Adrenal gland (tissue), 12 donors: ENCODE data around the gene CCL2. TPM values are rescaled to one million over a fixed set of nuclear protein-coding genes. Genes with fewer than 3 reads are reported as not detected.

ENCODE experiments used
- DNase-seq, 7 donors: peaks; one replicate each; pipeline ENCODE4 v3.0.0-alpha.2; 2019 to 2020
- H3K27ac ChIP-seq, 5 donors: fragments of 200-600 bp; sonication (generic) in 4 of 5; 1 replicate in 3 of 5; 2 replicates in 2 of 5; pipeline versions ENCODE4 v1.5.1 to v1.8.0; 2016 to 2020; ENCODE audit warnings: mild to moderate bottlenecking in 1 of 5
- H3K27me3 ChIP-seq: fragments of 200-600 bp; 2 replicates; pipeline ENCODE4 v1.8.0; 2021
- H3K36me3 ChIP-seq, 2 donors: fragments of 200-600 bp; replicated peaks in 1 of 2; 1 replicate in 1 of 2; 2 replicates in 1 of 2; pipeline versions ENCODE4 v1.5.1 to v1.8.0; 2018 to 2022
- H3K4me1 ChIP-seq, 2 donors: fragments of 200-600 bp; replicated peaks in 1 of 2; 1 replicate in 1 of 2; 2 replicates in 1 of 2; pipeline versions ENCODE4 v1.5.1 to v1.8.0; 2018 to 2021
- H3K4me3 ChIP-seq, 4 donors: fragments of 200-600 bp; sonication (generic) in 3 of 4; one replicate each; pipeline ENCODE4 v1.5.1; 2016 to 2018
- H3K9me3 ChIP-seq, 3 donors: fragments of 200-600 bp; sonication (generic) in 1 of 3; replicated peaks in 1 of 3; 1 replicate in 2 of 3; 2 replicates in 1 of 3; pipeline versions ENCODE4 v1.5.1 to v1.8.0; 2016 to 2021
- CTCF ChIP-seq, 6 experiments: fragments of 450-650 bp in 4 of 6; fragments of 200-600 bp in 2 of 6; sonication (generic) in 1 of 6; IDR thresholded peaks; 1 replicate in 5 of 6; 2 replicates in 1 of 6; pipeline versions ENCODE4 v1.5.1 to v1.8.0; 2016 to 2021; ENCODE audit warnings: antibody characterized with exemption in 6 of 6, mild to moderate bottlenecking in 2 of 6, moderate library complexity in 1 of 6
- POLR2A ChIP-seq, 2 donors: fragments of 450-650 bp; IDR thresholded peaks; one replicate each; pipeline ENCODE4 v1.6.1; 2017; ENCODE audit warnings: antibody characterized with exemption in 2 of 2, mild to moderate bottlenecking in 2 of 2, moderate library complexity in 1 of 2
- WGBS, 4 donors: extraction: QIAGEN DNeasy Blood & Tissue Kit in 2 of 4; methylation state at CpG; one replicate each; pipeline versions ENCODE4 v1.1.5 to v1.1.7; 2013 to 2017; 5-methylcytosine and 5-hydroxymethylcytosine counted together
- intact Hi-C, 2 donors: fragments of 100-400 bp; cut with DNase I; formaldehyde crosslinking; loops; one replicate each; pipeline versions ENCODE4 v1.14.1 to v1.15.0; 2022 to 2023
- polyA plus RNA-seq, 3 donors: library from polyadenylated mRNA; stranded (reverse); fragments of 200-250 nt in 2 of 3; fragments of 350-450 nt in 1 of 3; fragmentation: Illumina TruSeq in 1 of 3; extraction: RNeasy Lipid Tissue Mini Kit (QIAGEN cat#74804) in 1 of 3; gene quantifications; one replicate each; pipeline ENCODE4 v1.2.3, GENCODE V29; 2013 to 2014
- total RNA-seq, 9 donors: library from RNA; depleted of rRNA in 4 of 9; stranded (reverse); fragments of >200 nt in 4 of 9; fragments of 120-200 nt in 1 of 9; fragmentation: NEBNext Ultra II Directional in 1 of 9; extraction: Animal tissue kit (Norgen Biotek cat#: 25700) in 1 of 9; gene quantifications; one replicate each; pipeline versions ENCODE4 v1.1.0 to v1.2.4, GENCODE V29; 2013 to 2023
- donor health status: healthy with polysubstance abuse.
- donor health status: Bipolar disorder and iron deficiency.
- donor health status: DM: yes; HTN: yes; CAD: no.
- donor health status: DM: no; HTN: no; CAD: no.
- donor health status: DM: no; HTN: no; CAD: no.
- donor health status: DM: yes; HTN: yes; CAD: no.

The CCL2 gene
- total and polyA plus RNA-seq, 12 donors: 7.7 to 330 (median 76.0) TPM

GRCh38 chr17:34207572-34207971, 47.5 kb upstream of the CCL2 start:
- Histone ChIP-seq H3K4me3 (no peak overlapping the region), H3K27ac (no peak overlapping the region), H3K36me3 (no peaks in the 10 kb centered on the region), H3K9me3 (no peaks in the 10 kb centered on the region), H3K27me3 (no peaks in the 10 kb centered on the region), H3K4me1 (no peaks in the 10 kb centered on the region)
- TF ChIP-seq CTCF (IDR thresholded peaks at IDR 0.05) (no peak), POLR2A (IDR thresholded peaks at IDR 0.05) (no peak)
- 79 to 87% (median 83%) methylated on average over 2 of the region's 2 CpGs for WGBS, 4 donors
- intact Hi-C loops: no loop called here
- no peak for DNase-seq

DNA sequence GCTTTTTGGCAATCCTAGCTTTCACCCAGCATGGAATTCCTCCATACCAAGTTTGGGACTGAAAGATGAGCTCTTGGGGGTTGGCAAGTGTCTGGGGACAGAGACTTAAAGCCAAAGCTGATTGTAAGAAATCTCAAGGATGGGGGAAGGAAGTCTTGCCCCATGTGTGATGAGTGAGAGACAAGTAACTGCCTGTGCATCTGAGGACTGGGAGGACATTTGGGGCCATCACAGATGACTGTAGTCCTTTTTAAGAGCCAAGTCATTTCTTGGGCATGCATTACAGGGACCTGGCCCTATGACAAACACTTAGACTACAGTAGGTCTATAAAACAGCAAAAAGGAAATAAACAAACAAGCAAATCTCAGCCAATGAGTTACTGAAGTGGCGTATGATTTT, 36.3 kb upstream of the CCL2 start:
- no peak for TF ChIP-seq POLR2A (IDR thresholded peaks at IDR 0.05)
- no peak for TF ChIP-seq CTCF (IDR thresholded peaks at IDR 0.05)
- WGBS, 4 donors: 85 to 97% (median 88%) methylated on average over 1 of the region's 1 CpG
- no peaks in the 10 kb centered on the region for H3K36me3 ChIP-seq
- no peak overlapping the region for H3K4me3 ChIP-seq
- DNase-seq: no peak
- H3K4me1 ChIP-seq: no peaks in the 10 kb centered on the region
- H3K9me3 ChIP-seq: no peaks in the 10 kb centered on the region
- intact Hi-C loops: no loop called here
- no peaks in the 10 kb centered on the region for H3K27me3 ChIP-seq
- no peak overlapping the region for H3K27ac ChIP-seq

GRCh38 chr17:34219405-34219804, 35.7 kb upstream of the CCL2 start:
- DNase-seq: no peak

DNA sequence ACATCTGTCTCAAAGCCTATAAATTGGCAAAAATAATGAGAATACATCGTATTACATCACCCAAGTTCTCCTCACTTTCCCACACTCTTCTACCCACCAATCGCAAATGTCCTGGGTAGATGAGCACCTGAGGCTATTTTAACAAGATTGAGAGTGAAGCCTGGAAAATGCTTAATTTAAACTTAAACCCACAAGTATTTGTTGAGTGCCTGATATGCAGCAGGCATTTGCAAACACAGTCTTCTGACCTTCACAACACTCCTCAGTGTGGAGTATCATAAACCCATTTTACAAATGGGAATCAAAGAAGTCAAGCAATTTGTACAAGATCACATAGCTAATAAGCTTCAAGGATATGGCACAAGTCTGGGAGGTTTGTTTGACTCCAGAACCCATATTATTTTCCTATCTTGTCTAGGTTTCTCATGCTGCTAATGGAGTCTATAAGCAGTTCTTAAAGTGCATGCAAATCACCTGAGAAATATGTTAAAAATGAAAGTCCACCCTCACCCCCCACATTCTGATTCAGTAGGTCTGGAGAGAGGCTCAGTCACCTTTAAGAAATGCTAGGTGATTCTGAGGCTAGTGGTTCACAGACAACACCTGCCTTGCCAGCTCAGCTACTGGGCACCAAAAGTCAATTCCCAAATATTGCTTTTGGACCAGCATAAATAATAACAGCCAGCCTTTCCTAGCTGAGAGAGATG, 34.9 kb upstream of the CCL2 start:
- H3K27me3 ChIP-seq: no peaks in the 10 kb centered on the region
- H3K9me3 ChIP-seq: no peaks in the 10 kb centered on the region
- H3K4me1 ChIP-seq: no peaks in the 10 kb centered on the region
- no peaks in the 10 kb centered on the region for H3K36me3 ChIP-seq
- DNase-seq: no peak
- H3K4me3 ChIP-seq: no peak overlapping the region
- no peak overlapping the region for H3K27ac ChIP-seq
- WGBS, 4 donors: 81 to 88% (median 83%) methylated on average over 2 of the region's 2 CpGs
- no peak for TF ChIP-seq POLR2A (IDR thresholded peaks at IDR 0.05)
- no peak for TF ChIP-seq CTCF (IDR thresholded peaks at IDR 0.05)
- intact Hi-C loops: no loop called here

More at GRCh38 chr17:34219405-34219804, 35.7 kb upstream of the CCL2 start:
- H3K27me3 ChIP-seq: no peaks in the 10 kb centered on the region
- H3K4me1 ChIP-seq: no peaks in the 10 kb centered on the region
- WGBS, 4 donors: 67 to 80% (median 71%) methylated on average over 2 of the region's 2 CpGs
- H3K36me3 ChIP-seq: no peaks in the 10 kb centered on the region
- no peaks in the 10 kb centered on the region for H3K9me3 ChIP-seq
- intact Hi-C loops: no loop called here
- TF ChIP-seq POLR2A (IDR thresholded peaks at IDR 0.05) (no peak), CTCF (IDR thresholded peaks at IDR 0.05) (no peak)
- H3K4me3 ChIP-seq: no peak overlapping the region
- no peak overlapping the region for H3K27ac ChIP-seq
